Measurements from ENCODE around the gene RPS6KA5. TPM values are rescaled to one million over a fixed set of nuclear protein-coding genes. Genes with fewer than 3 reads are reported as not detected.
"Not testable (repeated sequence)": the region's sequence is repeated elsewhere in the genome, so short reads cannot be mapped to it uniquely, and the experiment has no call there.

RPS6KA5 gene
- total RNA-seq, 1 donor from 2014 or later: 11.9 TPM

DNA sequence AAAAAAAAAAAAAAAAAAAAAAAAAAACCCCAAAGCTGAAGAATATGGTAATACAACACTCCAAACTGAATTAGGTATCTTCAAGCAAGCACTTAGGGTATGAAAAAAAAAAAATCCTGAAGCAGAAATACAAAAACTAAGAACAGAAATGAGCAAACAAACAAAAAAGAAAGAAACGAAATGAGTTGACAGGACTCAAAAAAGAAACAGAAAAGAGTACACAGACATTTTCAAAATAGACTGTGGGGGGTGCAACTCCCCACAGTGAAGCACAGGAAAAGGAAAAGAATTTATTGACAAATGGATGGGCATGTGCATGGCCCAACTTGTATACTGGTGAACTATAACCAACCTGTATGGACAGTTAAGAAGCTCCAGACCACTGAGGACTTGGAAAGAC is 24.6 kb downstream of the RPS6KA5 start:
- DNase-seq (no peak), ATAC-seq (no peak)
- intact Hi-C loops (cut with micrococcal nuclease): no loop called here

DNA sequence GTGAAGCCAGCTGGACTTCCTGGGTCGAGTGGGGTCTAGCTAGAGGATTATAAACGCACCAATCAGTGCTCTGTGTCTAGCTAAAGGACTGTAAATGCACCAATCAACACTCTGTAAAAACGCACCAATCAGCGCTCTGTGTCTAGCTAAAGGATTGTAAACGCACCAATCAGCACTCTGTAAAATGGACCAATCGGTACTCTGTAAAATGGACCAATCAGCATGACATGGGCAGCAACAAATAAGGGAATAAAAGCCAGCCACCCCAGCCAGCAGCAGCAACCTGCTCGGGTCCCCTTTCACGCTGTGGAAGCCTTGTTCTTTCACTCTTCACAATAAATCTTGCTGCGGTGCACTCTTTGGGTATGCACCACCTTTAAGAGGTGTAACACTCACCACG is 26.1 kb downstream of the RPS6KA5 start:
- intact Hi-C loops (cut with micrococcal nuclease); ATAC-seq; DNase-seq: not testable (repeated sequence)

DNA sequence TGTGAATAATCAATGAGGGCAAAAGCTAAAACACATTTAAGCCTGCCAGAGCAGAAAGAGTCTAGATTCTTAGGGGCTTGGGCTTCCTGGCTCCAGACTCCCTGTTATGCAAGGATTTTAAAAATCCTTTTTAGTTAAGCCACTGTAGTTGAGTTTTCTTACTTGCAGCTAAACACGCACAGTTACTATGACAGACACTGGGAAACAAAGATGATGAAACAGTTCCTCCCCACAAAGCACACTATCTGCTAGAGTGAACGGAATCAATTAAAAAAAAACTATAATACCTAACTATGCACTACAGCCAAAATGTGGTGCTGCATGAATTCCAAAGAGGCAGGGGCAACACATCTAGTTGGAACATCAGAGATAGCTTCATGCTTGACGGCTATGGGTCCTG is 28.2 kb downstream of the RPS6KA5 start:
- intact Hi-C loops (cut with micrococcal nuclease): no loop called here
- DNase-seq (no peak), ATAC-seq (no peak)

DNA sequence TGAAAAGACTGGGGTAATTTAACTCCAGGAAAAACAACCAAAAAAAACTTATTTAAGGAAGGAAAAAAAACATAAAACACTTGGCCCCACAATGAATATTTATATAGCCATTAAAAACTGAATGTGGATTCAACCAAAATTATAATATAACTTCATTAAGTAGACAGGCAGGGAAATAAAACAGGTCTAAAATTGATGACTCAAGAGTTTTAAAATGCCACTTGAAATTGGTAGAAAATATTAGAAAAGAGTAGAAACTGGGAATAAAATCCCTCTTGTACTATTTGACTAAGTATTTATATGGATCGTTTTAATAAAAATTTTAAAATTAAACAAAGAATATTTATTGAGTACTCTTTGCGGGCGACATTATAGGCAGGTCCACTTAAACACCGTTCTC is 28.8 kb downstream of the RPS6KA5 start:
- ATAC-seq: no peak
- intact Hi-C loops (cut with micrococcal nuclease): no loop called here

DNA sequence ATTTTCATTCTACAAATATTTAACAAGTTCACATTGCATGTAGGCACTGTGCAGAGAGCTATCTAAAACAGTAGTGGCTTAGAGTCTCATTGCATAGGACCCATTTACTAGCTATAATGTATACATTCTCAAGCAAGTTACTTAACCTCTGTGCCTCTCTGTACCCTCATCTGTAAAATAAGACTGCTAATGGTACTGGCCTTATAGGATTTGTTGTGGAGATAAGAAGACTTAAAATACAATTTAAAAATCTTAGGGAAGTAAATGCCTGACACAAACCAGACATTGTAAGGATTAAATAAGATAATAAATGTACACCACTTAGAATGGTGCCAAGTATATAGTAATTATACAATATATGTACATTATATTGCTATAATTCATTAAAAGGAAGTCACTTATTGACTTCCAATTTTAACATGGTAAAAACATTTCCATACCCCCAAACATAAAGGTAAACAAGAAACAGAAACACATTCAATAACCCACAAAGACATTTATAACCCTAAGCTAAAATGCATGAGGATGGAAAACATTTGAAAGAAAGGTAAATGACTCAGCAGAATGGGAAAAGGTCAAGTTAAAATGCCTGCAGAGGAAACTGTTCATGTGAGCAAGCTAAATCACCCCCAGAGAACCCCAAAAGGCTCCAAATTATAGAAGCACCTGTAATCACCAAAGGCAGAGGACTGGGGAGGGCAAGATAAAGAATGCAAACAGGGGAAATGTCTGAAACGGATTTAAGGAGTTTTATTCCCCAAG is 30.8 kb downstream of the RPS6KA5 start:
- DNase-seq (no peak), ATAC-seq (no peak)

More for the DNA sequence above, 28.8 kb downstream of the RPS6KA5 start:
- DNase-seq: no peak

DNA sequence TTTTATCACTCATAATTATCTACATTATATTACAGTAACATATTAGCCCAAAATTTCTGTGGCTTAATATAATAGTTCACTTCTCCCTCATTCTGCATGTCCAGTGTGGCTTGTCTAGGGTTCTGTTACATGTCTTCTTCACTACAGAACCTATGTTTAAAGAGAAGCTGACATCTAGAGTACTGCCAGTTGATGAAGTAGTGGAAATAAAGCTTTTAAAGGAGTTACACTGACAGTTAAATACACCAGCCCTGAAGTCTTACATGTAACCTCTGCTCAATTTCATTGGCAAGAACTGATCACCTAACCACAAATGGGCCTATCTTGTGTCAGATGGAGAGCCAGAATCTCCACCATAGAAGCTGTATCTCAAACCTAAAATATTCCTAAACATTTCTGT is 32.9 kb downstream of the RPS6KA5 start:
- no peak for ATAC-seq
- intact Hi-C loops (cut with micrococcal nuclease): no loop called here
- DNase-seq: no peak

More for the DNA sequence above, 30.8 kb downstream of the RPS6KA5 start:
- intact Hi-C loops (cut with micrococcal nuclease): no loop called here

DNA sequence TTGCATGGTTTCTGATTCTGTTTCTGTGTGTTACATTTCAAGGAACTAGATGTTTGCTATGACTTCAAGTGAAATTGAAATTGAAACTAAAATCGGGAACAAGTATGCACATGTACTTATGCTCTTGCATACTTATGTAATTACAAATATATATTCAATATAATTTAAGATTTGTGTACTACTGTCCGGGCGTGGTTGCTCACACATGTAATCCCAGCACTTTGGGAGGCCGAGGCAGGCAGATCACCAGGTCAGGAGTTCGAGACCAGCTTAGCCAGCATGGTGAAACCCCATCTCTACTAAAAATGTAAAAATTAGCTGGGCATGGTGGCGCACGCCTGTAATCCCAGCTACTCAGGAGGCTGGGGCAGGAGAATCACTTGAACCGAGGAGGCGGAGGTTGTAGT is 37.8 kb downstream of the RPS6KA5 start:
- DNase-seq; intact Hi-C loops (cut with micrococcal nuclease); ATAC-seq: not testable (repeated sequence)

DNA sequence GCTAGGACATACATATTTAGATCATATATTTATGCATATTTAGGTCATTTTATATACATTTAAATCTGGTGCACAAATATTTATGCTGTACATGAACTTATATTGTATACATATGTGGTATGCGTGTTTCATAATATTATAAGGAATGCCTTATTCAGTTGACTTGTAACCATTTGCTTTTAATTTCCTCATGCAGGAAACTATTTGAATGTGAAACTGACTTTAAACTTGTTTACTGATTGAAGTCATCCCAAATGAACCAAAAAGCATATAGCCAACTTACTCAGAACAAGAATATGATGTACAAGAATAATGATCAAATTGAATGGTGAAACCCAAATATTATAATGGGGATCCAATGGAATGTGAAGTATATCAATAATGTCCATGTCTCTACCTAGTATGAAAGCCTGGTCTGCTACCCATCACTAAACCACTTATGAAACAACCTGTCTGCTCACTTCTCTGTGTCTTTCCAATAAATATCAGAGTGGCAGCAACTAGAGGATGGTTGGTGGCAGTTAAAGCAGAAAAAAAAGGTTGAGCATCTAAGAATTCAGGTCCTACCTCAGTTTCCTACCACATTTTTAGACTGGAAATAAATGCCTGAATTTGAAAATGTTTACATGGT is 38.3 kb downstream of the RPS6KA5 start:
- intact Hi-C loops (cut with micrococcal nuclease): no loop called here
- no peak for ATAC-seq
- DNase-seq: no peak

DNA sequence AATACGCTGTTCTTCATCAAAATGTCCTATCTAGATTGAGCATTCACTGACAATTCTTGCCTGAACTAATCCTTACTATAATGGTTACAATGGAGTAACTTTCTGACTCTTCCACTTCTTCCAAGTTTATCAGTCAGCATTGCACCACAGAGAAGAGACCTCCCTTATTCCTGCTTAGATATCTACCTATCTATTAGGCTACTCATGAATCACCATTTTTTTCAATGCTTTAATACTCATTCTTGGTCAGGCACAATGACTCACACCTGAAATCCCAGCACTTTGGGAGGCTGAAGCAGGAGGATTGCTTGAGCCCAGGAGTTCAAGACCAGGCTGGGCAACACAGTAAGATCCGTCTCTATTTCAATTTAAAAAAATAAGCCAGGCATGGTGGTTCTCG is 39.3 kb downstream of the RPS6KA5 start:
- intact Hi-C loops (cut with micrococcal nuclease): no loop called here
- DNase-seq (no peak), ATAC-seq (no peak)

DNA sequence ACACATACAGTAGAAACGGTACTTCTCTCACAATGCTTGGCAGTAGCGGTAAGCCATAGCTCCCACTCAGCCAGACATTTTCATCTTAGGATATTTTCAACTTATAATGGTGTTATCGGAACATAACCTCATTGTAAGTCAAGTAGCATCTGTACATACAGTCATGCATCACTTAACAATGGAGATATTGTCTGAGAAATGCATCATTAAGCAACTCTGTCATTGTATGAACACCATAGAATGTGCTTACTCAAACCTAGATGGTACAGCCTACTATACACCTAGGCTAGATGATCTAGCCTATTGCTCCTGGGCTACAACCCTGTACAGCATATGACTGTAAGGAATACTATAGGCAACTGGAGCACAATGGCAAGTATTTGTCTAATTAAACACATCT is 40.8 kb downstream of the RPS6KA5 start:
- ATAC-seq (no peak), DNase-seq (no peak)
- intact Hi-C loops (cut with micrococcal nuclease): no loop called here

DNA sequence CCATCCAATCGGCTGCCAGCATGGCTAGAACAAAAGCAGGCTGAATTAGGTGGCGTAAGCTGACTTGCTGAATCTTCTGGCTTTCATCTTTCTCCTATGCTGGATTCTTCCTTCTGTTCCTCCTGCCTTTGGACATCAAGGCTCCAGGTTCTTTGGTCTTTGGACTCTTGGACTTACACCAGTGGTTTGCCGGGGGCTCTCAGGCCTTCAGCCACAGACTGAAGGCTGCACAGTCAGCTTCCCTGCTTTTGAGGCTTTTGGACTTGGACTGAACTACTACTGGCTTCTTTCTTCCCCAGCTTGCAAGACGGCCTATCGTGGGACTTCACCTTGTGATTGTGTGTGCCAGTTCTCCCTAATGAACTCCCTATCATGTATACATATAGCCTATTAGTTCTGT is 42.0 kb downstream of the RPS6KA5 start:
- ATAC-seq (no peak), DNase-seq (no peak)
- intact Hi-C loops (cut with micrococcal nuclease): no loop called here

DNA sequence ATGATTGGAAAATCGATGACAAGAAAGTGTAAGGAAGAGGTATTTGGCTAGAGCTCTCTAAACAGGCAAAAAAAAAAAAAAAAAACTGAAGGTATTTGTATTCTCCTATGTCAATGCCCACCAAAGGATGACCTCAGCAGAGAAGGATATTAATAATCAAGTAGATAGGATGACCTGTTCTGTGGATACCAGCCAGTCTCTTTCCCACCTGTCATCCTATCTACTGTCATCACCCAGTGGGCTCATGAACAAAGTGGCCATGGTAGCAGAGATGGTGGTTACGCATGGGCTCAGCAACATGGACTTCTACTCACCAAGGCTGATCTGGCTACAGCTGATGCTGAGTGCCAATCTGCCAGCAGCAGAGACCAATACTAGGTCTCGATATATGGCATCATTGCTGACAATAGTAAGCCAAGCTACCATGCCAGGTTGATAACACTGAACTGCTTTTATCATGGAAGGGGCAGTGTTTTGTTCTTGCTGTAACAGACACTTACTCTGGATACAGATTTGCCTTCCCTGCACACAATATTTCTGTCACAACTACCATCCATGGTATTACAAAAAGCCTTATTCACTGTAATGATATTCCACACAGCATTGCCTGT is 43.5 kb downstream of the RPS6KA5 start:
- DNase-seq (no peak), ATAC-seq (peak; percentile 47)
- intact Hi-C loops (cut with micrococcal nuclease): no loop called here

DNA sequence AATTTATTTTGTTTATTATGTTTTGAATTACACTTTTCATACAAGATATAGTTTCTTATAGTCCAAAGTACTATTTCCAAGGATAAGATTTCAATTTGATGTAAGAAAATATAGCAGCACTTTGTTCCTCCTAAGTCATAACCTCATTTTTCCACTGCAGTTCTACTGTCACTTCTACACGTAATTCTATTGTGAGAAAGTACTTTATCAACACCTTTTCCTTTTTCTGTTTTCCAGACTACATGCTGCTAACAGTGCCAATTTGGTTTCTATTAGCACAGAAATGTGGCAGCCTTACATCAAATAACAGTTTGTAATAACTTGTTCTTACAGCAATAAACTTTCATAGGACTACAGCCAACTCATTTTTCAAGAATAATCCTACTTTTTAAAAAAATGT is 45.0 kb downstream of the RPS6KA5 start:
- no peak for ATAC-seq
- intact Hi-C loops (cut with micrococcal nuclease): no loop called here
- no peak for DNase-seq

DNA sequence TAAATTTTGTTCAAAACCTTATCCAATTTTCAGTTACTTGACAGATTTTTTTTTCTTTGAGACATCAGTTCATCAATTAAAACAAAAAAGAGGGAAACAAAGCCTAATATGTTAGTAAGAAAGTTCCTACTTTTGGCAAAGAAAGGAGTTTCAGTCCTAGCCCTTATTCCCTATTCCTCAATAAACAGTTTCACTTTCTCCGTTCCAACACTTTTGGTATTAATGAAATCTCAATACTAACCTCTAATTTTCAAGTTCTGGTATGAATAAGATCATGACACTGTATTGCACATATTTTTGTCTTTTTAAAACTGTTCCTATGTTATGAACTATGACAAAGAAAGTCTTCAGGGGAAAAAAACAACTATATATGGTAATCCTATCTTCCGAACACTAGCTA is 48.4 kb downstream of the RPS6KA5 start:
- intact Hi-C loops (cut with micrococcal nuclease): no loop called here
- no peak for ATAC-seq
- no peak for DNase-seq

DNA sequence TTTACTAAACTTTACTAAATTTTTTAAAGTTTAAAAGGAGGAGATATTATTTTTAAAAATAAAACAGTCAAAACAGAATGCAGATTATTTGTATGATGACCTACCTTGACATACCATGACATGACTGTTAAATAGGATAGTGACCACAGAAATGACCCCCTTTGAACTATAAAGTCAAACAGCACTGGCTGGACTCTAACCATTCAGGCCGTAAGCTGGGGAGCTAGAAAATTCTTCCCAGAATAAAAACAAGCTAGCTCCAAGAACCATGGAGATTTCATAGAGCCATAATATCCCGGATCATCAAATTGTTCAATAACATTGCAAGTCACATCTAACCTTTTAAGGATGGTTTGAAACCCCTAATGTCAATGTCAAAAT is 50.3 kb downstream of the RPS6KA5 start:
- DNase-seq: no peak
- ATAC-seq: no peak
- intact Hi-C loops (cut with micrococcal nuclease): no loop called here

DNA sequence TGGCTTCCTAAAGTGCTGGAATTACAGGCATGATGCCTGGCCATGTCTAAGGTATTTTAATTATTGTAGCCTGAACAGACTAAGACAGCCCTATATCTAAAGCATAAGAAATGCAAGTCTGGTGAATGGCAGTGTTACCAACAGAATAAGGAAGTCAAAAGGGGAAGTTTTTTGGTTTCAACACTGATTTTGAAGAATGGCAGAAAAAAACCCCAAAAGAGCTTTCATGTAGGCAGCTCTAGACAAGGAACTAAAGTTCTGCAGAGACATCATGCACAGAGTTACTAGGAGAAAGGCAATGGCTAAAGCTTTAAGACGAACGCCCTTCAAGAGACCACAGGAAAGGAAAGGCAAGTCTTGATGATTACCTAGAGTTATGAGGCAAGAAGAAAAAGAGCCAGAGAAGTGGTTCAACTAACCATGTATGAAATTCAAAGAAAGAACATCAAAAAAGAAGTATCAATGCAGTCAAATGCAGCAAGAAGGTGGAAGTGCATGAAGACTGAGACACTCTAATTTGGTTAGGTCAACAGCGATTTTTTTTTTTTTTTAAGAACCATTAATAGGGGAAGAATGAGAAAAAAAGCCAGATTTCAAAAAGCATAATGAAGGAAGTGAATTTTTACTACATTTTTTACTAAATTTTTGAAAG is 50.8 kb downstream of the RPS6KA5 start:
- intact Hi-C loops (cut with micrococcal nuclease): no loop called here
- ATAC-seq: peak; percentile 73
- no peak for DNase-seq

DNA sequence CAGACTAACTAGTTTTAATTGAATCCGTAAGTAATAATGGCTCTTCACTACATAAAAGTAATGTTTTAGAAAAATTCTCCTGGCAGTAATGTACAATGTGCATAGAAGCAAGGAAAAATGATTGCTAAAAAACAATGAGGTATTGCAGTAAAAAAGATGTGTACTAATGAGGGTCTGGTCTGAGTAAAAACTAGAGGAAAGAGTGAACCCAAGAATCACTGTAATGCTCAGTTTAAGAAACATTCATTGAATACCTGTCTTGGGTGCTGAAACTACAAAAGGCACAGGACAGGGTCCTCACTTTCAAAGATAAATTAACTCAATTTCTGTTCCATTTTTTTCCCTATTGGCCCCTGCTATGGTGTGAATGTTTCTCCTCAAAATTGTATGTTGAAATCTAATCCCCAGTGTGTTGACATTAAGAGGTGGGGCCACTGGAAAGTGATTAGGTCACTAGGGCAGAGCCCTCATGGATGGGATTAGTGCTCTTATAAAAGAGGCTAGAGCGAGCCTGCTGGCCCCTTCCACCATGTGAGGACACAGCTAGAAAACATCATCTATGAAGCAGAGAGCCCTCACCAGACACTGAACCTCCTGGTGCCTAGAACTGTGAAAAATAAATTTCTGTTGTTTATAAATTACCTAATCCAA is 51.6 kb downstream of the RPS6KA5 start:
- DNase-seq: peak; percentile 31
- ATAC-seq: peak; percentile 80

DNA sequence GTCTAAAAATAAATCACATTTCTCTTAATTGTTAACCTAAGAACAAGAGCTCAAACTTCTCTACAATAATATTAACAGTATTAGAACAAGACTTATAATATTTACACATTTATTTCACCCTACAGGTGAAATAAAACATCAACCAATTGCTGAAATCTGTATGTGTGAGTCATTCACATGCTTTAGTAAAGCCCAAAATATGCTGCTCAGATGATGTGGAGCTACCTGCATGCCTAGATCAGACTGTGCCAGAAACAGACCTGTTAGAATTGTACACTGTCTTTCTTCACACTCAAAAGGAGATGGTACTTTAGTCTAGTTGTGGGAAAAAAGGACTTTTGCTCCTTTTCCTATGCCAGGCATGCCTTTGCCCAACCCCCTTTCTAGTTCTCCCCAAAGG is 54.7 kb downstream of the RPS6KA5 start:
- intact Hi-C loops (cut with micrococcal nuclease): no loop called here

More for the DNA sequence above, 51.6 kb downstream of the RPS6KA5 start:
- intact Hi-C loops (cut with micrococcal nuclease): no loop called here

DNA sequence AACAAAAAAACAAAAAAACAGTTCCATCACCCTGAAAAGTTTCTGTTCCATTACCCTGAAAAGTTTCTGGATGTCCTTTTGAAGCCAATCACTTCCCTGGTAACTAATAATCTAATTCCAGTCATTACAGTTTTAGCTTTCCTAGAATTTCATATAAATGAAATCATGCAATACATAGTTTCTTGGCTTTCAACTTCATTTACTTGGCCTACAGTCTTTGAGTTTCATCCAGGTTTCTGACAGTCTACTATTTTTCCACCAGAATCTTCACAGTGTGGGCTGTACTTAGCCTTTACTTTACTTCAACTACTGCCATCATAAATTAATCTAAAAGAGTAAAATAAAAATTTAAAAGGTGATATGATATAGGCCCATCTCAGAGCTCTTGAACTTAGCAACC is 55.5 kb downstream of the RPS6KA5 start:
- intact Hi-C loops (cut with micrococcal nuclease): no loop called here
- DNase-seq (no peak), ATAC-seq (no peak)

More for the DNA sequence above, 54.7 kb downstream of the RPS6KA5 start:
- DNase-seq (no peak), ATAC-seq (no peak)

DNA sequence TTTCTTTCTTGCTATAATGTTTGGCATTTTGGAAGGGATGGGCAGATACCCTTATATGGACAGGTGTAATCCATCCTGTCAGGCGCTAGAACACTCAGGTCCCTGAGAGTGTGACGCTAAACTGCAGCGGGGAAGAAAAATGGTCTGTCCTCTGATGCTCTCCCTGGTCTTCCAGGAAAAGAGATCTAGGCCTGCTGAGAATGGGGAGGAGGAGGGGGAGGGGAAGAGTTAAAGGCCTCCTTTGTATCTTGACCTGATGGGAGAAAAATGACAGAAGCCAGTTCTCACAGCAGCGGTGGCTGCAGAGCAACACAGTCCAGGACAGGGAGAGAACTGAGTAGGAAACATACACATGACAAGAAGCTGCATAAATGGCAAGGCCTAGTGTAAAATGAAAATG is 61.1 kb downstream of the RPS6KA5 start:
- DNase-seq (no peak), ATAC-seq (no peak)
- intact Hi-C loops (cut with micrococcal nuclease): no loop called here

All from left ventricle myocardium superior (tissue), 1 donor.